CD4-positive, alpha-beta T cell treated with Interleukin-6 for 4 hours (primary cell): Measurements from ENCODE around the gene PMP22.

Source experiments
- DNase-seq: peaks from one replicate; pipeline ENCODE4 v3.0.0-alpha.2; 2020; ENCODE audit warnings: mixed read lengths

PMP22 gene

DNA sequence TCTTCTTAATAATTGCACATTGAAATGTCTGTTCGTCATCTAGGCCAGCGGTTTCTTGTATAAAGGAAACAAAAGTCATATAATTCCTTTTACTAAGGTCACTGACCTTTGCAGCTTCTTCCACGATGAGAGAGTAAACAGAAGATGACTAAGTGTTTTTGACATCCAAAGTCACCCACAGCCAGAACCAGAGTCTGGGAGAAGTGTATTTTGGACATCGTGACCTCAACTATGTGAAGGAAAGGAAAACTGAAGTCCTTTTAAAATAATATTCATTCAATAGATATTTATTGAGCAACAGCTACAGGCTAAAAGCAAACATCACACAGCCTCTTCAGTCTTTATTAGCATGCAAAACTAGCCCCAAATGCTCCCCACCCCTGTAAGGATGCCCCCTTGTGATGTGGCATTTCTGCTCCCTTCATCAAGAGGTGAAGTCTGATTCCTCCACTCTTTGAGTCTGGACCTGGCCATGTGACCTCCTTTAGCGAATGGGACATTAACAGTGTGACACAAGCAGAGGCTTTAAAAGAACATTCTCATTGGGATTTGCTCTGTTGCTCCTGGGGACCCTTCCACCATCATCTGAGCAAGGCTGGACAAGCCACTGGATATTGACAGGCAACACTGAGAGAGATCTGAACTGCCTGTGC, 8.1 kb upstream of the PMP22 start:
- DNase-seq = no peak

DNA sequence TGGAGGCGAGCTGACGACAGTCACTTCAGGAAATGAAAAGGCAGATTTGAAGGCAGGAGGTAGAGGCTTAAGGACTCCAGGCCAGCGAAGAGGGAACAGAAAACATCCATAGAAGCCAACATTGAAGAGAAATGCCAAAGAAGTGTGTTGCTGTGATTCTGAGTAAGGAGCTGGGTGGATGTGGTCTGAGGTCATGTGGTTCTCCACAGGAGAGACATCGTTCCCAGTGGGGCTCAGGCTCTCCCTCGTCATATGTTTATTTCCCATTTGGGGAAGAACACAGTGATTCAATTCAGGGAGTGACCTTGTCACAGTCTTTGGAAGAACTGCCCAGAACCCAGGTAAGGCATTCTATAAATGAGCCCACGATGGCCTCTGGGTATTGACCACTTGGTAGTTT, 6.6 kb upstream of the PMP22 start:
- DNase-seq = no peak

DNA sequence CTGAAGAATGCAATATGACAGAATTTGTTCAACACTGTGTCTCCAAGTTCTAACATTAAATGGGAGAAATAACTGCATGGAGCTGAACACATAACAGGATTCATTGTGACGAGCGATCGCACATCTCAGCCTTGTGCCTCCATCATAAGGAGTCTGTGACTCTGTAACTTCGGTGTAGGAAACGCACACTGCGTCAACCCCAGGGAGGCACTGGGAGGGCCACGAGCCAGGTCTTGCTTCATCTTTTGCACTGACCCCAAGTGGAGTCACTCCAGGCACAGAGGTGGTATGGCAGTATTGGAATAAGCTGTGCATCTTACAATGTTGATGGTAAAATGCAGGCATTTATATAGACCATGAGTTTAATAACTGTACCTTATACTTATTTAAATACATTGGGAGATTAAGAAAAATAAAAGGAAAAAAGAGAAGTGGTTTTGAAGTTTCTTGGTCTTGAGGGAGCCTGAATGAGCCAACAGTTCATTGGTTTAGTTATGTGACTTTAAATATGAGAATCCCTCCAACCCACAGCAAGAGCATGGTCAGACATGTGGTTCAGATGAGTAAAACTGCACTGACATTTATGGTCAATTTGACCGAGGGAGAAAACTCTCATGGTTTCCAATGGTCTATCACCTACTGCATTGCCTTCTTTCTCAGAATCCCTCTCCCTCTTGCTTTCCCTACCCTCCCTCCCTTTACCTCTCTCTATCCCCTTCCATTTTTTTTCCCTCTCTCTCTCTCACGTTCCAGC, 5.7 kb upstream of the PMP22 start:
- no peak for DNase-seq

DNA sequence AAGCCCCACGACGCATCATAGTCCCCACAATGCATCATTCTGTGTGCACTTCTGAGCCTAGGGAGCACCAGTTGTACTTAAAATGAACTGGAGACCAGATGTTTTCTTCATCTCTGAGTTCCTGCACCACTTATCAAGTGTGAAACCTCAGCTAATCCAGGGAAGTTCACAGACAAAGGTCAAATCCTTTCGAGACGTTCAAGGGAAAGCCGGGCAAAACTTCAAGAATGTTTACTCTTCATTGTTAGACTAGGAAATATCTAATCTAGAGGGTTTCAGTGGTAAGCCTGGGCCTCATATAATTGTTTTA, 4.6 kb upstream of the PMP22 start:
- DNase-seq = no peak

DNA sequence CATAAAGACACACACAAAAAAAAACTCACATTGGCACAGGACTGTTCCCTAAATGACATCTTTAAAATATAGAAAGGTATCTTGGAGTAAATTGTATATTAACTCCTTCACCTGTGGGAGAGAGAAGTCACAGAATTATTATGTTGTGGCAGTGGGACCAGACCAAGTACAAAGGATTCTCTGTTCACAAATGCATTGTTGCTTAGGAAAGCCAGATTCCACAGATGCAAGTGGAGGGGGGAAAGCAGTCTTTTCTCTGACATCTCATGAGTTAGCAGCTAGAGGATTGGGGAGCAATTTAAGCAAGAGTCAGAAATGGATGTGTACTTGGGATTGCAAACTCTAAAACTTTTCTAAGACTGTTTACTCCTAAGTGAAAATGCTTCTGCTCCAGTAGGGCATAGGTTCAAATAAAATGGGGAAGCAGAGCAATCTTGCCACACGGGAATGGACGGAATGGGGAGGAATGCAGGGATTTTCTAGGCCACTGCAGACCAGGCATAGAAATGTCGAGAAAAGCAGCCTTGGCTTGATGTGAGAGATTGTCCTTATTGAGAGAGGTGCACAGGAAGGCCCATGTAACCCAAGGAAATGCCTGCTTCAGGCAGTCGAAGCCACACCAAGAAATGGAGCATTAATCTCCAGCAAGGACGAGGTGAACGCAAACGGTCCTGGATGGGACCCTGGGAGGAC, 4.1 kb upstream of the PMP22 start:
- no peak for DNase-seq

DNA sequence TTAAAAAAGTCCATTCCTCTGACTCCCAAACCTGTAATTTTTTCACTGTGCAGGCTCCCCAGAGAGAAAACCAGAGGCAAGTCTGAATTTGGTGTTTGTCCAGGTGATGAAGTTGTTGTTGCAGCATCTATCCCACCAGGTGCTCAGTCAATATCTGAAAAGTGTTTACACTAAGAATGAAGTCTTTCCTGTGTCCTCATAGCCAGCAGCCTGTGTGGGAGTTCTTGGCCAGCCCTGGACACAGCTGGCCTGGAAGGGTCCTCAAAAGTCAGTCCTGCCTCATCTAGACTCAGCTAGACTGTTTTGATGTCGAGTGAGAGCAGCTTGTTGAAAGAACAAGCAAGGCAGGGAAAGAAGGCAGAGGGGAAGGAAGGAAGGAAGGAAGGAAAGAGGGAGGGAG, 3.3 kb upstream of the PMP22 start:
- no peak for DNase-seq

DNA sequence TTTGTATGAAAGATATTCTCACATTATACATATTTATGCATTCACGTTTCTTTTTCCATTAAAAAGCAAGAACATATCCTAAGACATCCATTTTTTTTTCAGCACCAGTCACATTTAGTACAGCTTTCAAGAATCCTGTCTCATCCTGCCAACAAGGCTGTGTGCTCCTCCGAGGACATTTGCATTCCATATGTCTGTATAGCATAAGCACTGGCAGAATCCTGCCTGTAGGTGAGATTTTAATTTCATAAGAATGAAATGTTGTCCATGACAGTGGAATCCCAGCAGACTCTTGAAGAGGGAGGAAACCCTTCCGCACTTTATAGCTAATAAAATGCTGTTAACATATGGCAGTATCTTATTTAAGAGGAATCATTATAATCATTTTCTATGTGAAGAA, 2.9 kb upstream of the PMP22 start:
- DNase-seq = no peak

DNA sequence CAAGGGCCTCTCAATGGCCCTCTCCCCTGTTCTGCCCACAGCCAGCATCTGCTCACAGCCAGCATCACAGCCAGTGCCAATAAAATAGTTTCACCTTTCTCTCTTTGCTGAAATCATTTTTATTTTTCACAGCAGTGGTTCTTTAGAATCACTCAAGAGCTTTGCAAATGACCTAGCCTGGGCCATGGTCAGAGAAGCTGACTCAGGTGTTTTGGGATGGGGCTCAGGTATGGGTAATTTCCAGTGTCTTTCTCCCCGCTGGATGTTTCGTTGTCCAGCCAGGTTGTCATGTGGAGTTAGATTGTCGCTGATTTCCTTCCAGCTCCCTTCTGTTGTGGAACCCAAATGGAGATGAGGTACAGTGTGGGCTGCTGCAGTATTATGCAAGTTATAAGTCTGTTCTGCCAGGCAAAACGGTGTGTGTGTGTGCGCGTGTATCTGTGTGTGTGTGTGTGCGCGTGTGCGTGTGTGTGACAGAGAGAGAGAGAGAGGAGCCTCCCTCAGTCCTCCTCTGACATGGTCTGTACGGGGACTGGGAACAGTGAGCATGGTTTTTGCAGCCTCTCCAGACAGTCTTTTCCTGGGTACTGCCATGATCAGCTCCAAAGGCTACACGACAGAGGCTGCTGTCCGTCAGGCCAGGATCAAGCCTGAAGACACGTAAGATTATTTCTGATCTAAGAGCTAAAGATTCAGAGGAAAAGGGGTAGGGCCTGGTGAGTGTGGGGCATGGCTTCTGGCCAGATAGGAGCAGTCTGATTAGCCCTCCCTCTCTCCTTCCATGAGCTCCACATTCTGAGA, 1.4 kb upstream of the PMP22 start:
- no peak for DNase-seq

DNA sequence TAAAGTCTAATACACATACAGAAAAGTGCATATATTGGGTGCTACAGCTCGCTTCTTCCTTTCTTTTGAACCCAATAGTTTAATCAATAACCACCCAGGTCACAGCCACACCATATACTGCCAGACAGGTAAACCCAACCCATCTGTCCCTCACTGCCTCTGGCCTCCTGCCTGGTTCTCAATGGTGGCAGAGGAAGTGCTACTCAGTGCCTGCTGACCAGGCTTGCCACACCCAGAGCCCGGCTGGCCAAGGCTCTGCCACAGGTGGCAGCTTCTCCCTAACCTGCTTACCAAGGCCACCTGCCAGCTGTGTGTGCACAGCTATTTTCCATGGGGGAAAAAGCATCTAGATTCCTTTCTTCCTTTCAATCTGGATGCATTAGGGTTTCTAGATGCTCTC, 584 bp downstream of the PMP22 start:
- no peak for DNase-seq

DNA sequence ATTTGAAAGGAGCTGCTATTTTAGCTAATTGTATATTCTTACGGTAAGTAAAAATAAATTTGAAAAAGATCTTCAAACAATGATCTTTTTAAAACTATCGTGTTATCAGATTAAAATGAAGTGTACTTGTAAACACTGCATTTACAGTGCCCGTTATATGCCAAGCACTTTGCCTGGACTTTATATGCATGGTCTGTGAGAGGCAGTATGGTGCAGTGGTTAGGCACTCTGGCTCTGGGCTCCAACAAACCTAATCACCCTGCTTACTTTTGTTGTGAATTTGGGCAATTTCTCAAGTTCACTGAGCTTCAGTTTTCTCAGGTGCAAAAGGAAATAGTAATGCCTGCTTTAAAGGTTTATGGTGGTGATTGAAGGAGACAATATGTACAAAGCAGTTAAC, 1.4 kb downstream of the PMP22 start:
- DNase-seq = no peak

DNA sequence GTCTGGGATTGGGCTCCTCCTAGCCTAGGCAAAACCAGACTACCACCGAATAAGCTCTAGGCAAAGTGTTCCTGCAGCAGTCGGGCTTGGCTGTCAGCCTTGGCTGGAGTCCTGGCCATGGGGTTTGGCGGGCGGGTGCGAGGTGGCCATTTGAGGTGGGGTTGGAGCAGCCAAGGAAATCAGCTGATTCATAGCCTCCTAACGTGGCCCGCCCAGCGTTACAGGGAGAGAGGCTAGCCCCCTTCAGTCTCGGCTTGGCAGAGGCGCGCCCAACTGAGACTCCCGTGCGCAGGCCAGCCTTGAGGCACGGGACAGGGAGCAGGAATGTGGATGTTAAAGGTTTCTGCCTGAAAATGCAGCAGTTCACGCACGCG, 1.9 kb downstream of the PMP22 start:
- DNase-seq = no peak

DNA sequence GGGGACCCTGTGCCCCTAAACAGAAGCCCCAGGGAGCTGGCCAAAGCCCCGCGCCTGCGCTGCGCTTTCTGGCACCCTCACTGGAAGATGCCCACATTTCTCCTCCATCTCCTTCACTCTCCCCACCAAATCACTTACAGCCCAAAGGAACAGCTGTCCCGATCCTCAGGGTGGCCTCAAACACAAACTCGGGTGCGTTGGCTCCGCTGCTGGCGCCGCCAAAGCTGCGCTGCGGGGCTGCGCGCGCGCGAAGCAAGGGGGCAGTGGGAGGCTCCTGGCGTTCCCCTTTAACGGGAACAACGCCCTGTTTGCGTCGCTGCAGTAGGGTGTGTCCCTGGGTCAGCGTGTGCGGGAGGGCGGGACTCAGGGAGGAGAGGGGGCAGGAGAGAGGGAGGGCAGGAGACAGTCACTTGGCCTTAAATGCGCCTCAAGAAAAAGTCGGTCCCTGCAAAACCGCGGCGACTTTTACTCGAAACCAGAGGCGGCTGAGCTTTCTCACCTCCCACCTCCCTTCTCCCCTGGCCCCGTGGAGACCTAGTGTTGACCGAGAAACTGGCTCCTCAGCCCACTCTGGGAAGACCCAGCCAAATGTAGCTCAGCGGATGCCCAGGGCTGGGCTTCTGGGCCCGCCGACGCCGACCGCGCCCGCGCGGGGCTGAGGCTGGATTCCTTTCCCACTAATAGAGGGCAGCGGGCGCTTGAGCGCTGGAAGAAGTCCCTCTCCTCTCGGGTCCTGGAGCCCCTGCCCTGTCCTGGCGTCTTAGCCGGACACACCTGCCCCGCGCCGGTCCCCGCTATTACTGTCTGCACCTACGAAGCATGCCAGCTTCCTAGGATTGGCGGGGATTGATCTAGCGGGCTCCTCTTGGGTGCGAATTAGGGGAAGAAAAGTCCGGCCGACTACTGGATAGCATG, 2.6 kb downstream of the PMP22 start:
- no peak for DNase-seq

DNA sequence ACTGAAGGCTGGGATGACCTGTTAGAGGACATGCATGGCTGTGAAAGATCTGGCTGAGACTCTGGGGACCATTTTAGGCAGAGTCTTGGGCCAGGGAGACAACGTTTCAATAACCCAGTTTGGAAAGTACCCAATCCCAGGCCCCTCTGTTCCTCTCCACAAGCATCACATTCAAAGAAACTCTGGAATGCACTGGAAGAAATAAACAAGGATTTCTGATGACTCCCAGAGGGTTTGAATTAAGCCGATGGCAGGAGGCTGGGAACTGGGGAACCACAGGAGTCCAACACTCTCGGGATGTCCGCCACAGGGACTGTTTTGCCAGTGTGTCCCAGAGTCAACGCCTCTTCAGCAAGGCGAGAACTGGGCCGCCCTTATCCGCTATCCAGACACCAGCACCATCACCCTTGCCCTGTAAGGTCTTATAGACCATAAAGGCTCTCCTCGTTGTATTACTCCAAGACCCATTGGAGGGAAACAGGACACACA, 3.3 kb downstream of the PMP22 start:
- no peak for DNase-seq

DNA sequence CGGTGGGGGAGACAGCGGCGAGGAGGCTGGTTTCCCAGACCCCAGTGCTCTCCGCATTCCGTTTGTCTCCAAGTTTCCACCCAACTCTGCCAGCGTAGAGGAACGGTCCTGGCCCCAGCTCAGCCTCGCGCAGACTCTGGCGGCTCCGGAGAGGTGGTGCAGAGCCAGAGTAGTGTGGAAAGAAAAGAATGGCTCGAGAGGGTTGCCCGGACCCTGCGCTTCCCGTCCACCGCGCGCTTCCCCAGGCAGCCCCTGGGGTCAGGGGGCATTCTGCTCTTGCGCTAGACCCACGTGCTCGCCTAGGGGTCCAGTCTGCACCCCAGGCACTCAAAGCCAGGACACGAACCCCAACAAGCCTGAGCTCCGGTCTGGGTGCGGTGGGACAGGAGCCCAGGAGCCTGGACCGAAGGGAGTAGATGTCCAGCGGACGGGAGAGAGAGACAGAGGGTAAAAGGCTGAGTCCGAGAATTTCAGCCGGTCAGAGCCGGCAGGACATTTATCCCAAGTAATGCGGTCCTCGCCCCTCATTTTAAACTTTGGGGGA, 3.8 kb downstream of the PMP22 start:
- no peak for DNase-seq

DNA sequence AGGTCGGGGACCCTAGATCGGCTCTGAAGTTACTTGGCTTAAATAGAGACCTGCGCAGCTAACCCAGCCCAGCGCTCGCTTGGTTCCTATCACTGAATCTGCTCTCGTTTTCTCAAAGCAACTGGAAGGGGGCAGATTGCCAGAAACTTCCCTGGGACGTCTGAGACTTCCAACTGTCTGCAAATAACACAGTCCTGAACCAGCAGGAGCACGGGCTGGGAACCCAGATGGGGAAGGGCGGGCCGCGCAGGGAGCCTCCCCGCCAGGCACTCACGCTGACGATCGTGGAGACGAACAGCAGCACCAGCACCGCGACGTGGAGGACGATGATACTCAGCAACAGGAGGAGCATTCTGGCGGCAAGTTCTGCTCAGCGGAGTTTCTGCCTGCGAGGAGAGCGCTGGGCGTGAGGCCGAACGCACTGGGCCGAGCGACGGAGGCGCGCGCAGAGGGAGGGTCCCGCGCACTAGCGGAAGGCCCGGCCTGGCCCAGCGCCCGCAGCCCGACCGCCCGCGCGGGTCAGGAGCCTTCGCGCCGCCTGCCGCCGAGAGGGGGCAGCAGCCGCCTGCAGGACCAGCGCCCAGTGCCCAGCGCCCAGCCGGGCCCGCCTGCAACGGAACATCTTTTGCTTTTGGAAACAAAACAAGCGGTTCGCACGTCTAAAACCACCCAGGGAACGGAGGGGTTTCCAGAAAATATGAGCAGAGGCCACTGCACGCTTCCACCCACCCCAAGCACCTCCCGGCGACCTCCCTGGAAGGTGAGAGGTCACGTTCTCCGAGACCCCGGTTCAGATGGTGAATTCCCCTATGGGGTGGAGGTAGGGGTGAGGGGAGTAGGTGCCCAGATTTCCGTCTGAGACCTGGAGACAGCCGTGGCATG, 4.5 kb downstream of the PMP22 start:
- peak; percentile 38 for DNase-seq

DNA sequence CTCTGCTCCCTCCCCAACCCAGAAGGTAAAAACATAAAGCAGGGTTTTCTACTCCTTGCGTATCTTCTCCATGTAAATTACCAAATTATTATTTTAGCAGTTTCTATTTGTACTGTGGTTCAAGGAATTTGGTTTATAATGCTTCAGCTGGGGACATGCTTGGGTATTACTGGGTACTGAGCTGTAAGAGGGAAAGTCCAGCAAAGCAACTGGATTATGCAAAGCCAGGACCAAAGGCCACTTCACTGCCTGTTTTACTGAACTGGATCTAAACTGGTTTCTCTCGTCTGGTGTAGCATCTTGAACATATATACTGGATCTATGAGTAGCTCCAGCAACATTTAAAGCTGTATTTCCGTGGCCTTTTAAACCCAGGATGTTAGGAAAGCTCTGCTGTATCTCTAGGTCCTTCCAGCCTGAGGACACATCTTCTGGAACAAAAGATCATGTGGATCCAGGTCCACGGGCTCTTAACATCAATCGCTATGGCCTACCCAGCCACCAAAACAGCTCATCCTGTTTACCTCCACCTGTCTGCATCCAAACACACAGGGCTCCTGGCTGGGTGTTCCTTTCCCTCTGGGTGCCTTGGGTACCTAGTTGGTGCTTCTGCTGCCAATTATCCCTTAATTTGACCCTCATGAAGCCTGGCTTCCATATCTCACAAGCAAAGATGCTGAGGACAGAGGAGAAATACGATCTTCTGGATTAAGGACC, 7.2 kb downstream of the PMP22 start:
- DNase-seq = no peak

DNA sequence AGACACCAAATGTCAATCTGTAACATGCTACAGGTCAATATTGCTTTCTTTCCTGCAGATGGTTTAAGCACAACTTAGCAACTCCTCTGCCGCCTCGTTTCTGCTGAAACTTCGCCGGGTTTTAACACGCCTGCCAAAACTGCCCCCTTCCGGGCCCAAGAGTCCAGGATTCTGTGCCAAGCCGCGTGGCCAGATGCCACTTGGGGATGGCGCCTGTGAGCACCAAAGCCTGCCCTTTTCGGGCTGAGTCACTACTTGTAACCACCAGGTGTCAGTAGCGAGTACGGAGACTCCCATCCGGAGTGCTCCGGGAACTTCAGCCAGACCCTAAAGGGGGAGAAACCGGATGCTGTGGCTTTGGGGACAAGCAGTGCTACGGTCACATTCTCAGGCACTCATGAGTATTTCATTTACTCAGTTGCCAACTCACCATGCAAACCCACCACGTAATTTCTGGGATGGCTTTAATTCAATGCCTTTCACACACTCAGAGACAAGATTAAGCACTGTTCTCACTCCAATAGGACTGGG, 7.8 kb downstream of the PMP22 start:
- DNase-seq = peak; percentile 55

DNA sequence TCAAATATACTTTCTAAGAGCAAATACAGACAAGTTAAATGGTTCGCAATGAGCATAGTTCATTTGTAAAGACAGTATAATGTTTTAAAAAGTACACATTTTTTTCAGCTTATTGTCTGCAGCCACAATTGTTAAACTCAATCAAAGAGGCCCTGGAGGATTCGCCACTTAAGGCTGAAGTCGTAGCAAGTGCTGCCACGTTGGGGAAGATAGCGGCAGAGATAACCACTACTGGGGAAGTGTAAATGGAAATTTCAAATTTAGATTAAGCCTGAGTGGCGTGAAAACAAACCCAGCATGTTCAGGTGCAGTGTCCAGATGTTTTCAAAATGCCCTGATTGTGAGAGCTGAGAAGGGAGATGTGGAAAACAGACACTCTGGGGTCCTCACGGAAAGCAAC, 8.4 kb downstream of the PMP22 start:
- DNase-seq = no peak

DNA sequence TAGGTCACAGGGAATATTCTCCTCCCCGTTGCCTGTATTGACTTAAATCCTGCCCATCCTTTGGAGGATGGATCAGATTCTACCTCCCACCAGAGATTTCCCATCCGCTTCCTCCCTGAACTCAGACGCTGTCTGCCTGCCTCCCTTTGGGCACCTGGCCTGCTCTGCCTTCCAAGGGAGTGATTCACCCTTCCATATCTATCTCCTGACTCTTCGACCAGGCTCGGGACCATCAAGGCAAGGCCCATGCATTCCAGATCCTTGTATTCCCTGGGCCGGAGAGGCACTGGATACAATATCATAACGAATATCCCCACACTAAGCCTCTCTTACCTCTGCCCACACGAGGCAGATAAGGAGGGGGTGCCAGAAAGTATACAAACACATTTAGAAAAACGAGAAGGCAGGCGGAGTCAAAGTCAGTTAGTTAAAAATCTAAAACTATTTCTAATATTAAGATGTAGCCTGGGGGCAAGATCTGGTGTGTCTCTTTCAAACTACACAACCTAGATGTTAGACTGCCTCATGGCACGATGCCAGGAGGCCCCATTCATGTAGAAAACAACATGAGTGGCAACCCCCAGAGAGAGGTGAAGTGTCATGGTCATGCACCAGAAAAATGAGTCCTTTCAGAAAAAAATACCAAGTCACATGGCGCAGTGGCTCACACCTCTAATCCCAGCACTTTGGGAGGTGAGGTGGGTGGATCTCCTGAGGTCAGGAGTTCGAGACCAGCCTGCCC, 9.2 kb downstream of the PMP22 start:
- DNase-seq = no peak
